GM19324 (cell line): ENCODE results near the gene LIN54.
A peak's percentile ranks its signal among the peaks of the same experiment; 100 is the strongest.

Experiments
- ATAC-seq: cut with Tn5 transposase; IDR thresholded peaks from one replicate; pipeline ENCODE4 v1.9.1; 2021; ENCODE audit warnings: mild to moderate bottlenecking, moderate library complexity; ENCODE audit not compliant: unreplicated experiment, low FRiP score

The LIN54 gene

GRCh38 chr4:82896755-82897154, 113.9 kb downstream of the LIN54 start:
- no peak for ATAC-seq

GRCh38 chr4:82893942-82894341, 116.7 kb downstream of the LIN54 start:
- ATAC-seq: no peak

- no peak for ATAC-seq
These were observed 118.2 kb downstream of the LIN54 start for GRCh38 chr4:82892467-82892802.

GRCh38 chr4:82891707-82892466, 118.7 kb downstream of the LIN54 start:
- ATAC-seq: no peak

- ATAC-seq: peak; percentile 94
These were observed 119.5 kb downstream of the LIN54 start, which contains the start of gene SEC31A for GRCh38 chr4:82890901-82891706. Gene SEC31A (minus strand): TSS chr4:82891153. CDS start chr4:82881936, 9,217 bp downstream.

- ATAC-seq: no peak
These were observed 120.1 kb downstream of the LIN54 start for GRCh38 chr4:82890528-82890900.

GRCh38 chr4:82889287-82889686, 121.3 kb downstream of the LIN54 start:
- no peak for ATAC-seq

- no peak for ATAC-seq
These were observed 124.3 kb downstream of the LIN54 start for GRCh38 chr4:82886147-82886942.

GRCh38 chr4:82885410-82885809, 125.2 kb downstream of the LIN54 start:
- ATAC-seq: no peak
